Measurements from ENCODE around the gene MROH8.

Gene MROH8

DNA sequence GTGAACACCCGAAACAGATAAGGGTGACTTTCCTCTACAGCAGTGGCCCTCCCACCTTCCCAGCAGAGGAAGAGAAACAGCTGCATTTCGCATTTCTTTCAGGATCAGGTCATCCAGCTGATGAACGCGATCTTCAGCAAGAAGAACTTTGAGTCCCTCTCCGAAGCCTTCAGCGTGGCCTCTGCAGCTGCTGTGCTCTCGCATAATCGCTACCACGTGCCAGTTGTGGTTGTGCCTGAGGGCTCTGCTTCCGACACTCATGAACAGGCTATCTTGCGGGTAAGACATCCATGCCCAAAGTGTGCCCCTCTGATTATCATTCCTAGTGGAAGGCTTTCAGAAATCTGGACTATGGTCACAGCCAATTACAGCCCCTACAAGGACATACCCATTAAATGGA lies 27.8 kb upstream of the MROH8 start:
- TF ChIP-seq, protein P1, sequence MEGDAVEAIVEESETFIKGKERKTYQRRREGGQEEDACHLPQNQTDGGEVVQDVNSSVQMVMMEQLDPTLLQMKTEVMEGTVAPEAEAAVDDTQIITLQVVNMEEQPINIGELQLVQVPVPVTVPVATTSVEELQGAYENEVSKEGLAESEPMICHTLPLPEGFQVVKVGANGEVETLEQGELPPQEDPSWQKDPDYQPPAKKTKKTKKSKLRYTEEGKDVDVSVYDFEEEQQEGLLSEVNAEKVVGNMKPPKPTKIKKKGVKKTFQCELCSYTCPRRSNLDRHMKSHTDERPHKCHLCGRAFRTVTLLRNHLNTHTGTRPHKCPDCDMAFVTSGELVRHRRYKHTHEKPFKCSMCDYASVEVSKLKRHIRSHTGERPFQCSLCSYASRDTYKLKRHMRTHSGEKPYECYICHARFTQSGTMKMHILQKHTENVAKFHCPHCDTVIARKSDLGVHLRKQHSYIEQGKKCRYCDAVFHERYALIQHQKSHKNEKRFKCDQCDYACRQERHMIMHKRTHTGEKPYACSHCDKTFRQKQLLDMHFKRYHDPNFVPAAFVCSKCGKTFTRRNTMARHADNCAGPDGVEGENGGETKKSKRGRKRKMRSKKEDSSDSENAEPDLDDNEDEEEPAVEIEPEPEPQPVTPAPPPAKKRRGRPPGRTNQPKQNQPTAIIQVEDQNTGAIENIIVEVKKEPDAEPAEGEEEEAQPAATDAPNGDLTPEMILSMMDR (IDR thresholded peaks at IDR 0.05): no peak
- Histone ChIP-seq H3K27ac (no peak overlapping the region), H3K4me3 (no peak overlapping the region)
- DNase-seq (ENCODE audit: low spot score): no peak

DNA sequence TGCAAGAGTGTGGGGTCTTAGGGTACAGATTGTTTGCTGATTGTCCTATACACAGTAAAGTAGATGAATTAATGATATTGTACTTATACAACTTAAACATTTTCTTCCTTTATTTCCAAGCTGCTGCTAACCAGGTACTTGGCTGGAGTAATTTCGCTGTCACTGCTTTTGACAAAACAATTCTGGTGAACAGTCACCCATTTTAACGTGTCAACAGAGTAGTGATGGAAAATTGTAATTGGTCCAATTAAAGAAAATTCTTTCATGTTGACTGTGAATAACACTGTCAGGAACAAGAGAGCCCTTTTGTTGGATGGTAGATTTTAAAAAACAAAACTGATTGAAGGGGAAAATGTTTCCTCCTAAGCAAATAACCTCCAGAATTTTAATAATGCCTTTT lies 26.4 kb upstream of the MROH8 start:
- TF ChIP-seq, protein P1 (IDR thresholded peaks at IDR 0.05): no peak
- H3K27ac ChIP-seq: no peak overlapping the region
- no peak for DNase-seq (ENCODE audit: low spot score)
- no peak overlapping the region for H3K4me3 ChIP-seq

DNA sequence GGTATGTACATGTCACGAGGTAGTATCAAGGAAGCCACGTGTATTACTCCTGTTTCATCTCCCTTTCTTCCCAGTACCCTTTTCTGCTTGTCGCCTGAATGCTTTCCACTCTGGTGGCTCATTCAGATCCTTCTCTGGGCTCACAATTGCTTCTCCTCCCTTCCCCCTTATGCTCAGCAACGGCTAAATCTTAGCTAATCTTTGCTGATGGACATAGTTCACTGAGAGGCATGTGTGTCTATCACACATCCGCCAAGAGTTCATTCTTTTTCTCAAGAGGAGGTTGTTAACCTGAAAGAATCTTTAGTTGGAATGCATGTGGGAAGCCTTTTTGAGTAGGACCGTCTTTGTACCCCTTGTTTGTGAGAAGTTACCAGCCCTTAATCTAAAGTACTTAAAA lies 25.8 kb upstream of the MROH8 start:
- TF ChIP-seq, protein P1 (IDR thresholded peaks at IDR 0.05): no peak
- Histone ChIP-seq H3K27ac (peak overlapping the region in 1 of 2 donors; percentile 10), H3K4me3 (no peak overlapping the region)
- DNase-seq (ENCODE audit: low spot score): no peak

DNA sequence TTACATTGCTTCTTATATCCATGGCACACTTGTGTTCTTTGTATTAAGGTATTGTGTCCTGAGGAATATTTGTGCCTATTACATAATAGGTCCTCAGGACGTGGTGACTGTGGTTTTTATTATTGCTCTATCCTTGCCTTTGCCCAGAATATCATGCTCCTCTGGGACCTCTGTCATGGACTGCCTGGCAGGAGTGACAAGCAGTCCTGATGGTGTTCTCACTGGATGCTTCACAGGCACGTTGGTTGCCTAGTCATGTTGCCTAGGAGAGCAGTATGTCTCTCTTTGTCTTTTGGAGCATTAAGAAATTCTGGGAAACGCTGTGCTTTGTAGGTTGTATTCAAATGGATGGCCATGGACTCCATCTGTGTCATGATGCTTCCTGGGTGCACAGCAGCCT lies 24.7 kb upstream of the MROH8 start:
- no peak for DNase-seq (ENCODE audit: low spot score)

DNA sequence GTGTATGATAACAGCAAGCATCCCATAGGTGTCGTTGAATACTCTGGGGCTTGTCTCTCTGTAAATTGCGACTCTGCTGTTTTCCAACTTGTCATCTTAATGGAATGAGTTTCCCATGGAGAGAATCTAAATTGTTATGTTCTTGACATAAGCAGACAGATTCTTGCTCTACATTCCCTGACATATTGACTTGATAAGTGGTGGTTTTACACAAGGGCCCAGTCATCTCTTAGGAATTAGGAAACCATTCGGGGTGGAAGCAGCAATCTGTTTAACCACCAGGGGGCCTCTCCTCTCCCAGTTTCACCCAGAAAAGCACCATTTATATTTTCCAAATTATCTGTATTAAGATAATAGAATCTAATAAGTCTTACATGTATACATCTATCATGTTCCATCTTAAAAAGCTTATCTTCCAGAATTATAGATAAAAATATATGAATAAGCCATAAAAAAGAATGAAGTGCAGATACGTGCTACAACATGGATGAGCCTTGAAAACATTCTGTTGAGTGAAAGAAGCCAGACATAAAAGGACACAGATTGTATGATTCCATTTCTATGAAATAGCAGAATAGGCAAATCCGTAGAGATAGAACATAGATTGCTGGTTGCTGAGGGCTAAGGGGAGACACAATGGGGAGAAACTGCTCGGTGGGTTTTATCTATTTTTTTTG lies 23.1 kb upstream of the MROH8 start:
- Histone ChIP-seq H3K4me3 (peak overlapping the region; percentile 44), H3K27ac (peak overlapping the region; percentile 6 to 68)
- no peak for DNase-seq (ENCODE audit: low spot score)

More for the DNA sequence above, 24.7 kb upstream of the MROH8 start:
- TF ChIP-seq, protein P1 (IDR thresholded peaks at IDR 0.05): no peak
- no peak overlapping the region for H3K27ac ChIP-seq
- no peak overlapping the region for H3K4me3 ChIP-seq

DNA sequence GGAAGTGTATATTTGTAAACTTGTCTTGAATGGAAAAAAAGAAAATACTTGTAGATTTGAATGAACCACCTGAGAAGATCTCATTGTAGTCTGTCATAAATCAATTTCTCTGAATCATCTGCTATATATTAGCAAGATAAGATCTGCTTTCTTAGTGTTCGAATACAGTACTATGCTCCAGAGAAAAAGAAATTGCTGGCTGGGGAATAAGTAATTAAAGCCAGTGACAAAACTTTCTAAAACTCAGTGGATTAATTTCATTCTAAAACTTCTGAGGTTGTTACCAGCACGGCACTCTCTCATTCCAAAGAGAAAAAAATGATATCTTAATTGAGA lies 22.4 kb upstream of the MROH8 start:
- no peak for DNase-seq (ENCODE audit: low spot score)
- peak overlapping the region; percentile 44 for H3K4me3 ChIP-seq
- H3K27ac ChIP-seq: peak overlapping the region; percentile 6 to 68
- TF ChIP-seq, protein P1 (IDR thresholded peaks at IDR 0.05): no peak

More for the DNA sequence above, 23.1 kb upstream of the MROH8 start:
- TF ChIP-seq, protein P1 (IDR thresholded peaks at IDR 0.05): peak; percentile 72

All from coronary artery (tissue), 2 donors.